Measurements from ENCODE around the gene SCYGR2.
"Not testable (repeated sequence)": the region's sequence is repeated elsewhere in the genome, so short reads cannot be mapped to it uniquely, and the experiment has no call there.

The SCYGR2 gene, protein sequence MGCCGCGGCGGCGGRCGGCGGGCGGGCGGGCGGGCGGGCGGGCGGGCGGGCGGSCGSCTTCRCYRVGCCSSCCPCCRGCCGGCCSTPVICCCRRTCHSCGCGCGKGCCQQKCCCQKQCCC

DNA sequence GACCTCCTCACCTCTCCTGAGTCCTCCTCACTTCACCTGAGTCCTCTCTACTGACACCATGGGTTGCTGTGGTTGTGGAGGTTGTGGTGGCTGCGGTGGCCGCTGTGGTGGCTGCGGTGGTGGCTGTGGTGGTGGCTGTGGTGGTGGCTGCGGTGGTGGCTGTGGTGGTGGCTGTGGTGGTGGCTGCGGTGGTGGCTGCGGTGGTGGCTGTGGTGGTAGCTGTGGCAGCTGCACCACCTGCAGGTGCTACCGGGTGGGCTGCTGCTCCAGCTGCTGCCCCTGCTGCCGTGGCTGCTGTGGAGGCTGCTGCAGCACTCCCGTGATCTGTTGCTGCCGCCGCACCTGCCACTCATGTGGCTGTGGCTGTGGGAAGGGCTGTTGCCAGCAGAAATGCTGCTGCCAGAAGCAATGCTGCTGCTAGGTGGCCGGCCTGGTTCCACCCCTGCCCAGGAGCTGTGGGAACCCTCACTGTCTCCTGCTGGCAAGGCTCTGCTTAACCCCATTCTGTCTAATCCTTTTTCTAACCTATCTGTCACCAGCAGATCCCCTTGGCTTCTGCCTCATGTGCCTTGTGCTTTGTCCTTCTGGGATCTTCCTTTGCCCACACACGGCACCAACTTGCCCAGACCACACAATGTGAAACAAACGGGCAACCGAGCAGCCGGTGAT lies at the start of gene SCYGR2:
Gene SCYGR2 (plus strand): TSS at position 59 of the 669 bp plus-strand sequence. CDS start 0 bp downstream, at position 59.
- H3K4me3 ChIP-seq (ENCODE audit: low read depth, low read length) = not testable (repeated sequence)

DNA sequence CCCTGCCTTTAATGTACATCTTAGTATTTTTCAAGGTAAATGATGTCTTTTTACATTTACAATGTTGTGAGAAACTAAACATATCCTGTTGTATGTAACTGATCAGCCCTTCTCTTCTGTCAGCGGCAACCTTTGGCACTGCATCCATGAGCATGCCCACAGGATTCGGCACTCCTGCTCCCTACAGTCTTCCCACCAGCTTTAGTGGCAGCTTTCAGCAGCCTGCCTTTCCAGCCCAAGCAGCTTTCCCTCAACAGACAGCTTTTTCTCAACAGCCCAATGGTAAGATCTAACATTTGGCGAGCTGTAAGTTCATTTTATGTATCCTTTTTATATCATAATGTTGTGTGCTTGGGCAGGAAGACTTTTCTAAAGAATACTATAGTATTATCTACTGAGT lies 46.9 kb upstream of the SCYGR2 start:
- no peak overlapping the region for H3K4me3 ChIP-seq (ENCODE audit: low read depth, low read length)

DNA sequence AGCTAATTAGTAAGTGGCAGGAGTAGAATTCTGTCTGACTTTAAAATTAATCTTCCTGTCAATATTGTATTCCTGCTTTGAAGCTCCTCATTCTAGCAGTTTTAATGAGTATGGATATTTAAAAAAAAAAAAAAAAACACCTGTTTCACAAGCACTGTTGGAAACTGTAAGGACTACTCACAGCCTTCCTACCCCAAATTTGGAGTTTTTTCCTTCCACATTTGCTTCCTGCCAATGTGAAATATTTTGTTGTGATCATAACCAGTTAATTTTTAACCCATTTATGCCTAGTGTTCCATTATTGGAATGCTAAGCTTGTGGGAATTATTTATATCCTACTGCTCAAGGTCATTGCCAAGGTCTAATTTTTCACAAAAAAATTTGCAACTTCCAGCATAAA lies 36.1 kb upstream of the SCYGR2 start:
- no peak overlapping the region for H3K4me3 ChIP-seq (ENCODE audit: low read depth, low read length)

DNA sequence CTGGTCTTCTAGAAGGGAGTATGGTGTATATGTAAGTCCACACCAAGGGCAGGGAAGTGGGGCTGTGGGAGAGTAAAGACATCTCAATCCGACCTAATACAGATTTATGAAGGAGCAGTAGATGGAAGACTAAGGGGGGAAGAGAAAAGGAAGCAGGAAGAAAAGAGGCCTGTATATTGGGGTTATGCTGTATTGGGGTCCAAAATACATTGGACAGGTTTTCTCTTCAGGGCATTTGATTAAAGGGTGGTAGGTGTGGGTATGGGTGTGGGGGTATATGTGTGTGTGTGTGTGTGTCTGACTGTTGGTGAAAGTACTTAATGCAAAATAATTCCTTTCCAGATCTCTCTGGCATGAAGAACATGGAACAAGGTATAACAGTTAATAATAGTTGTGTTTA lies 33.6 kb upstream of the SCYGR2 start:
- H3K4me3 ChIP-seq (ENCODE audit: low read depth, low read length) = no peak overlapping the region

DNA sequence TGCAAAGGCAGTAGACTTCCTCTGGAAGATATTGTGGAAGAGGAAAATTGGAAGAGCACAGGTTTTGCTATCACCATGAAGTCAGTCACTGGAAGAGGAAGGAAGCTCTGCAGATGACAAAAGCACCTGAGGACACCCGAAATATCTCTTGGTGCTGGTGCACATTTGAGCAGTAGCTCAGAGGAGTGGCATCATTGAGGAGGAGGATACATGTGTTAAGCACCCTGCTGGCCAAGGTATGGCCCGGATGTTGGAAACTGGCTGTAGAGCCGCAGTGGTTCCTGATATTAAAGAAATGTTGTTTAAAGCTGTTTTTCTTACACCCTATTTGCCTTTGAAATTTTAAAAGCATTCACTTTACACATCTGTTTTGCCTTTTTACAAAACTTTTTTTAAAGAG lies 32.7 kb upstream of the SCYGR2 start:
- no peak overlapping the region for H3K4me3 ChIP-seq (ENCODE audit: low read depth, low read length)

DNA sequence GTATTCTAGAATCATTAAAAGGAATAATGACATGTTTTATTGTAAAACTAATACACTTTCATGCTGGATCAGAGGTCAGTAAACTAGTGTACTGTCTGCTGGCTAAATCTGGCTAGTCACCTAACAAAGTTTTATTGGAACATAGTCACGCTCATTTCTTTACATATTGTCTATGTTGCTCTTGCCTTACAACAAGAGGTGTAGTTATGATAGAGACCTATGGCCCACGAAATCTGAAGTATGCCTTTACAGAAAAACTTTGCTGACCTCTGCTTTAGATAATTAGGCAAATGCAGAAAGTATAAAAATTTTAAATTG lies 29.9 kb upstream of the SCYGR2 start:
- no peak overlapping the region for H3K4me3 ChIP-seq (ENCODE audit: low read depth, low read length)

DNA sequence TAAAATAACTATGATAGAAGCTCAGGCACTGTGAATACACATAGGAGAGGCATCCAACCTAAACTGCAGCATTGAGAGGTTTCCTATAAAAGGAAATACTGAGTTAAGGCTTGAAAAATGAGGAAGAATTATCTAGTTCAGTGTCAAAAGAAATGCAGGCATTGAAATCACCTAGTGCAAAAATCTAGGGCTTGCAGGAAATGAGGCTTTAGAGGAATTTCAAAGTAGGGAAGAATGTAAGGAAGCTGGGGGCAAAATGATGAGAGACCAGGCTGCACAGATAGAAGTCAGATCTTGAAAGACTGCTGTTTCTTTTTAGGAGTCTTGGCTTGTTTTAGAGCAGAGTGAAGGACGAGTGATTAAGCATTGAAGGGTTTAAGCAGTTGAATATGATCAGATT lies 28.1 kb upstream of the SCYGR2 start:
- H3K4me3 ChIP-seq (ENCODE audit: low read depth, low read length) = no peak overlapping the region

DNA sequence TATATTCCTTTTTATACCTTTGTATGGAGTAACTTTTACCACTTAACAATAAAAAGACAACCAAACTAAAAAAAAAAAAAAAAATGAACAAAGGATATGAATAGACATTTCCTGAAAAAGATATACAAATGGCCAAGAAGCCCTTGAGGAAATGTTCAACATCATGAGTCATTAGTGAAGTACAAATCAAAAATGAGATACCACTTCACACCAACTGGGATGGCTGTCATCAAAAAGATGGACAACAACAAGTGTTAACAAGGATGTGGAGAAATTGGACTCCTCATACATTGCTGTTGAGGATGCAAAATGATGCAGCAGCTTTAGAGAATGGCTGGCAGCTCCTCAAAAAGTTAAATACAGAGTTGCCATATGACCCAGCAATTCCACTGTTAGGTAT lies 22.6 kb upstream of the SCYGR2 start:
- H3K4me3 ChIP-seq (ENCODE audit: low read depth, low read length) = no peak overlapping the region

DNA sequence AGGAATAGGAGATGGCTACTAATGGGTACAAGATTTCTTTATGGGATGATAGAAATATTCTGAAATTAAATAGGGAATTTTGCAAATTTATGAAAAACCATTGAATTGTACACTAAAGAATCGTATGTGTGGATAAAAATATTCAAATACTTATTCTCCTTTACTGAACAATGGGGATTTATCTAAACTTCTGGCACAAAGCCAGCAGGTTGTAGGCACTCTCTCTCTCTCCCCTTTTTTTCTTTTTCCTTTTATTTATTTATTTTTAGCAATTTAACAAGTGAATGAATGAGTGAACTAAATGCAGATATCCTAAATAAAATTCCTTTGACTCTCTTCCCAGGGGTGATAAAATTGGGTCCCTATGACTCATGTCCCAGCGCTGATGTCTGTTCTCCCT lies 21.9 kb upstream of the SCYGR2 start:
- no peak overlapping the region for H3K4me3 ChIP-seq (ENCODE audit: low read depth, low read length)

DNA sequence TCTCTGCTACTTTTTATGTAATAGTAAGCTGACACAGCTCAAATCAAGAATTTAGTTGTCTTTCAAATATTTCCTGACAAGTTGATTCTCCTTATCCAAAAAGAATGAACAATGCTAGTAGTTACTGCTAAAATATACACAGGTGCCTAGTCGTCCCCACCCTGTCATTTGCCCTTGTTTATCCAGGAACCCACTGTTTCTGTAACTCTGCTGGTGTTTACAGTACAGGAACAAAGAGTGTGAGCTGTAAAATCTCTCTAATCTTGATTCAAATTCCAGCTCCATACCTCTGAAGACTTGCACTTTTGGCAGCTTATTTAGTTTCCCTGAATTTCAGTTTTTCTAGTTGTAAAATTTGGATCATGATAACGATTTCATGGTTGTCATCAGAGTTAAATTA lies 21.1 kb upstream of the SCYGR2 start:
- no peak overlapping the region for H3K4me3 ChIP-seq (ENCODE audit: low read depth, low read length)

DNA sequence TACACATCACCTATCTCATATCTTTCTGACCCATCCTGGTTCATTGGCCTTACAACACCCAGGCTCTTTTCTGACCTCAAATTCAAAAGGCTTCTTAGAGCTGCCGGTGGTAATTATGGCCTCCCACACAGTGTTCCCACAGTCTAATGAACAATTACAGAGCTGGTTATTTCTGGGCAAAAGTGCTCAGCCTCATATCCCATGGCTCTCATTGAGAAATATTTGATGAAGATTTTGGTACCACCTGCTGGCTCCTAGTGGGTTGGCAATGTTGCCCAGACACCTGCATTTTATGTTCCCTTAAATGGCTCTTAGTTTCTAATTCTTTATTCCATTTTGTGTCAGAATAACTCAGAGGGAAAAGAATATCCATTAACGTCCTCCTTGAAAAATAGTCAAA lies 20.1 kb upstream of the SCYGR2 start:
- H3K4me3 ChIP-seq (ENCODE audit: low read depth, low read length) = no peak overlapping the region

DNA sequence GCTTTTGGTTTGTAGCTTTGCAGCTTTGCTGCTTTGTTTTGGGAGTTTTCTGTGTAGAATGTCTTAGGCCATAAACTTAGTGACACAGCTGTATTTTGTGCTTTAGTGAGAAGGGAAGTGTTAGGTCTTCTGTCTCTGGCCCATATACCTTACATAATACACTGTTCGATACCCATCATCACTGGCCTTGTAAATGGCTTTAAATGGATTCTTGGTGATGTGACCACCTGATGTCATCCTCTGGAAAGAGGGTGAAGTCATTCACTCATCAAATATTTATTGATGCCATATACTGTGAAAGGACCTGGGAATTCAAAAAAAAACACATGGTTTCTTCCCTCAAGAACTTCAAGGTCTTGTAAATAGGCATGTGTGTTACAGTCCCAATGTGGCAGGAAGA lies 18.9 kb upstream of the SCYGR2 start:
- no peak overlapping the region for H3K4me3 ChIP-seq (ENCODE audit: low read depth, low read length)

DNA sequence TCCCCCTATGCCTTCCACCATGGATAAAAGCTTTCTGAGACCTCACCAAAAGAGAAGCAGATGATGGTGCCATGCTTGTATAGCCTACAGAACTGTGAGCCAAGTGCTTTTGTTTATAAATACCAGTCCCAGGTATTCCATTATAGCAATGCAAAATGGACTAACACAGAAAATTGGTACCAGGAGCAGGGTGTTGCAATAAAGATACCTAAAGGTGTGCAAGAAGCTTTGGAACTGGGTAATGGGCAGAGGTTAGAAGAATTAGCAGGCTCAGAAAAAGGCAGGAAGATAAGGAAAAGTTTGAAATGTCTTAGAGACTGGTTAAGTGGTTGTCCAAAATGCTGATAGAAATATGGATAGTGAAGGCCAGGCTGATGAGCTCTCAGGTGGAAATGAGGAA lies 16.3 kb upstream of the SCYGR2 start:
- H3K4me3 ChIP-seq (ENCODE audit: low read depth, low read length) = no peak overlapping the region

DNA sequence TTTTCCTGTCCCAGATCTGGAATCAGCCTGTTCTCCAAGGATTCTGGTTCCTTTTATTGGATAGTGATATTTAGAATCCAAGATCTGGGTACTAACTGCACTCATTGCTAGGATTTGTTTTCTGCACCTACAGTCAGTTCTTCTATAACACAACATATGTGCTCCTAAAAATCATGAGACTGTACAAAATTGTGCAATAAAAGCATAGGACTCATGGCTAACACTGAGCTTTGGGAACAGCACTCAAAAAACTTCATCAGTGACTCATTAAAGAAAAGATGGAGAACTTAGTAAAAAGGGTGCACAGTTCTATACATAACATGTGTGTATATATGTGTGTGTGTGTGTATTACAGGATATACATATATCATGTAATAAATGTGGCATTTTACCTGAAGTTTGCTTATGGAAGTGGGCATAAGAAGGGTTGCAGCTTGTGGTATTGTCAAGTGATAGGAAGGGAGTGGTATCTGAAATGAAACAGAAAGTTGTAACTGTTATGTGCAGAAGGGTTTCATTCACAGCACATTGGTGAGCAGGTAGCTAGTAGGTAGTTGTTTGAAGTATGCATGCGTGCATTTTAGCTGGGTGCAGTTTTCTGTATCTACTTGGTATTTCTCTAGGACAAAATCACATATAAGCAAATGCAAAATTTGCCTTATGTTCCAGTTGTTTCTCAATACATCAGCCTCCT lies 5.9 kb upstream of the SCYGR2 start:
- no peak overlapping the region for H3K4me3 ChIP-seq (ENCODE audit: low read depth, low read length)

DNA sequence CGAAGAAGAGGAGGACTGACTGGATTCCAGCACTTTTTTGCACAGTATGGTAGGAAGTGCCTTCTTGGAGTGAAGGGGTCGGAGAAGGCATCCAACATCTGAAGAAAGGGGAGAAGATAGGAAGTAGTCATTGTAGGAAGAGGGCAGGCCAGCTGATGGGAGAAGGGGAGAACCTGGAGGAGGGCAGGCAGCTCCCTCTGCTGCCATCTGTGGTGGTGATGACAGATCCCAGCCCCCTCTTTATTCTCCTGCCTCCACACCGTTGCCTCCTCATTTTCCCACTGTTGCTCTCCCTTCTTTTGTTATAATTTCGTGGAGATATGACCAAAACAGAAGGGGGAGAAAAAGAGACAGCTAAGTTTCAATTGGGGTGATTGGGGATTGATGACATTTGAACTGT lies 2.9 kb upstream of the SCYGR2 start:
- H3K4me3 ChIP-seq (ENCODE audit: low read depth, low read length) = no peak overlapping the region

DNA sequence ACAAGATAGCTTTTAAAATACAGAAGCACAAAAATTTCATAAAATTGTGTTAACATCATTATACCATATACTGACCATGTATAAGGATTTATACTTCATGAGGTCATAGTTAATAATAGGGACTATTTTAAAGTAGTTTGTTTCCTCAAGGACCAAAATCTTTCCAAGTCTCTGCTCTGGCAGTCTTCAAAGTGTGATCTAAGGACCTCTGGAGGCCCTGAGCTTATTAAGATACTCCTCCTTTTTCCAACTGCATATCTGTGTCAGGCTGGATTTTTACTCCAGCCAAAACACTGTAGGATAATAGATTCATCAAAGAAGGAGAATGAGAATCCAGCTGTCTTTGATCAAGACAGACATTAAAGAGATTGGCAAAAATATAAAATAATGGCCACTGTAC lies 1.7 kb upstream of the SCYGR2 start:
- no peak overlapping the region for H3K4me3 ChIP-seq (ENCODE audit: low read depth, low read length)

DNA sequence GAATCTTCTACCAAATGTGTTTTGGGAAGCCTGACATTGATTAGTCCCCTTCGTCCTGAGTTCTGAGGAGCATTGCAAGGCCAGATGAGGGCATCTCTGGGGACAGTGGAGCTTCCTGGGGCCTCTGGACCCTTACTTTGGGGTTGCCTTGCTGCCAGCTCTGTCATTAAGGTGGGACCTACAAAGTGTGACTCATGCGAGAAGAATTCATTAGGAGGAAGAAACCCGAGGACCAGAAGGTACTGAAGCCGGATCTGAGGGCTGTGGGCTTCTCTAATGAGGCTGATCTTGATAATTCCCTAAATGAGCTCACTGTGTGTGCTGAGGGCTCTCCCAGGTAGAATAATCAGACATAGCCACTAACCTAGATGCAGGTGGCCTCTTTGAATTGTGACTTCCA lies 695 bp upstream of the SCYGR2 start:
- no peak overlapping the region for H3K4me3 ChIP-seq (ENCODE audit: low read depth, low read length)

DNA sequence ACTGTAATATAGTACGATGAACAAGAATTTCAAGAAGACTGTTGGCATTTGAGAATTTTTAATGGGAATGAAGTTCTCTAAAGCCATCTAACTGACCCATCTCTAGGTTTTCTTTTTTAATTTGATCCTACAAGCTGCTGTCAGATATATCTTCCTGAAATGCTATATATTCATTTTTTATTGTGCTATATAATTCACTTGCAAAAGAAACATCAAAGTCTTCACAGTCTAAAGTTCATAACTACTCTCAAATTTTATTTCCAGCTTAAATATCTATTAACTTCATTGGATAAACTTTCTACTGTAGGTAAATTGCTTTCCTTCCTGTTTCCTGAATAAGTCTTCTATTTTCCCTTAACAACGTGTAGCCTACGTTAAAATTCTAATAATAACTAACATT lies 3.7 kb downstream of the SCYGR2 start:
- no peak overlapping the region for H3K4me3 ChIP-seq (ENCODE audit: low read depth, low read length)

DNA sequence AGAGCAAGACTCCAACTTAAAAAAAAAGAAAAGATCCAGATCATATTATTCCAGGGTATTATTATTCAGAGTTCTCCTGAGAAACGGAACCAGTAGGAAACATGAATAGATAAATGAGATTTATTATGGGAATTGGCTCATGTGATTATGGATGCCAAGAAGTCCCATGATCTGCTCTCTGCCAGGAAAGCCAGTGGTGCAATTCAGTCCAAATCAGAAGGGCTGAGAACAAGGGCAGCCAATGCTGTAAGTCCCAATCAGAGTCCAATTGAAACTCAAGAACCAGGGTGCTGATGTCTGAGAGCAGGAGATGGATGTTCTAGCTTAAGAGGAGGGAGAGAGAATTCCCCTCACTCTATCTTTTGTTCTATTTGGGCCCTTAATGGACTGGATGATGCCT lies 7.8 kb downstream of the SCYGR2 start:
- no peak overlapping the region for H3K4me3 ChIP-seq (ENCODE audit: low read depth, low read length)

DNA sequence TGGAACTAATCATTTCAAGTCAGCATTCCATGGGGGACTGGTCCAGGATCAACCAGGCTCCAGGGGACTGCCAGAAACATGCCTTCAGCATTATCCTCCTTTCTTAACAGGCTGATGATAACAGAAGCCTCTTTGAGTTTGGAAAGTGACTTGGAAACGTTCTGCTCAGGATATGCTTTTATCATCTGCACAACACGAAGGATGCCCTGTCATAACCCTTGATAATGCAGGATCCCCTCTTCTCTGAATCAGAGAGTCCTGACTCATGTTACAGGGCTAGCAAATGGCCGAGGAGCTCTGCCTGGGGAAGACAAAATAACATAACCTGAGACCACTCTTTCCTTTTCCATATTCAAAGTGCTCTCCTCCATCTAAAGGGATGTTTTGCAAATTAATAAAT lies 9.2 kb downstream of the SCYGR2 start:
- no peak overlapping the region for H3K4me3 ChIP-seq (ENCODE audit: low read depth, low read length)

DNA sequence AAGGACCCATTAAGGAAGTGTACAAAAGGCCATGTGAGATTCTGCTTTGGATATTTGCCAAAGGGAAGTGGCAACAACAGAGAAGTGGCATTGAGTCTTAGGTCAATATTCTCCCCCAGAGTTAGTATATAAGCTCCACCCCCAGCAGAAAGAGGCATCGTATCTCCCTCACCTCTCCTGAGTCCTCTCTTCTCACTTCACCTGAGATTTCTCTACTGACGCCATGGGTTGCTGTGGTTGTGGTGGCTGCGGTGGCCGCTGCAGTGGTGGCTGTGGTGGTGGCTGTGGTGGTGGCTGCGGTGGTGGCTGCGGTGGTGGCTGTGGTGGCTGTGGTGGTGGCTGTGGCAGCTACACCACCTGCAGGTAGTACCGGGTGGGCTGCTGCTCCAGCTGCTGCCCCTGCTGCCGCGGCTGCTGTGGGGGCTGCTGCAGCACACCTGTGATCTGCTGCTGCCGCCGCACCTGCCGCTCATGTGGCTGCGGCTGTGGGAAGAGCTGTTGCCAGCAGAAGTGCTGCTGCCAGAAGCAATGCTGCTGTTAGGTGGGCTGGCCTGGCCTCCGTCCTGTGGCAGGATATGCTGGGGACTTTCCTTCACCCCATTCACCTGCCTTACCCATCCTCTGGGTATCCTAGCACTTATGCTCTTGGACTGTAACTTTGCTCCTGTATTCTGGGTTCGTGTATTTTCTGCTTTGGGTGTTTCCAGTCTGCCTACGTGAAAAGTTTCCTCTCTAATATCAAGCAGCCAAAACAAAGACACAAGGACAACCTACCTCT lies 10.1 kb downstream of the SCYGR2 start:
- H3K4me3 ChIP-seq (ENCODE audit: low read depth, low read length) = no peak overlapping the region

DNA sequence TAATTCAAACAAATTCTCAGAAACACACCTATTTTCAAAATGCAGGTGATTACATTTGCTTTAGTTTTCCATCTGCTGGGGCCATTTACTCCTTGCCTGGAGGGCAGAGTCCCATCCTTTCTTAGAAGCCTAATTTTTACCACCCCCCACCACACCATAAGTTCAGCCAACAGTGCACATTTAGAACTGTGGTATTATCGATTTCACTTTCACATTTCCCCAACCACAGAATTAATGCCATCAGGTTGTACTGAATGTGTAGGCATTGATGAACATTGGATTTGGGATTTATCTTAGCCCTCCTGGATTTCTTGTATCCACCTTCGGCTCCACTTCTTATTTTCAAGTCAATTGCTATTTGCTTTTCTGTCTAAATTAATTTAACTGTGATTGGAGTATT lies 11.4 kb downstream of the SCYGR2 start:
- H3K4me3 ChIP-seq (ENCODE audit: low read depth, low read length) = no peak overlapping the region
